C4-2B (cell line): ENCODE measurements around the gene ZBTB20.

Source experiments
- CTCF ChIP-seq: fragments of 450-650 bp; conservative IDR thresholded peaks from 2 replicates; pipeline ENCODE4 v1.5.1; 2017; ENCODE audit warnings: mild to moderate bottlenecking
- ZFX ChIP-seq: fragments of 450-650 bp; IDR thresholded peaks from 2 replicates; pipeline ENCODE4 v1.6.1; 2017

DNA sequence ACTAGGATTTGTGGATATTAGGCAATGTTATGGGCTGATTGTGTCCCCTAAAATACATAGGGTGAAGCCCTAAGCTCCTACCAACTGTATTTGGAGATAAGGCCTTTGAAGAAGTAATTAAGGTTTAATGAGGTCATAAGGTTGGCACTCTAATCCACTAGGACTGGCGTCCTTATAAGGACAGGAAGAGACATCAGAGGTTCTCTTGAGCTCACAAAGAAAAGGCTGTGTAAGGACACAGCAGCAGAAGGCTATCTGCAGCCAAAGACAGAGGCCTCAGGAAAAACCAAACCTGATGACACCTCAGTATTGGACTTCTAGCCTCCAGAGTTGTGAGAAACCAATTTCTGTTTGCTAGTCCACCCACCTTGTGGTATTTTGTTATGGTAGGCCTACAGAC is 416.7 kb downstream of the ZBTB20 start:
- TF ChIP-seq CTCF (no peak), ZFX (no peak)
